ENCODE results near the gene JAK3. TPM values are rescaled to one million over a fixed set of nuclear protein-coding genes. Genes with fewer than 3 reads are reported as not detected.

Gene JAK3
- total RNA-seq, 1 experiment from 2014 or later, result 2.5 TPM

Other genes with a start within 250 kb of the JAK3 start
- 6.6 and 8.8 TPM in 2 replicates for gene UNC13A, start 159.6 kb downstream of the JAK3 start, total RNA-seq (2014; rRNA removed; shearing (Covaris generic))
- gene MAP1S, start 128.5 kb downstream of the JAK3 start, total RNA-seq (2014; rRNA removed; shearing (Covaris generic)), result 27.1 and 28.0 TPM in 2 replicates
- 21.6 and 21.7 TPM in 2 replicates for gene FCHO1, start 96.5 kb downstream of the JAK3 start, total RNA-seq (2014; rRNA removed; shearing (Covaris generic))
- 0.73 and 1.7 TPM in 2 replicates for gene B3GNT3, start 52.8 kb downstream of the JAK3 start, total RNA-seq (2014; rRNA removed; shearing (Covaris generic))
- gene INSL3, start 26.5 kb downstream of the JAK3 start, total RNA-seq (2014; rRNA removed; shearing (Covaris generic)), result 0.33 TPM in 1 of 2 replicates, not detected in the other
- gene RPL18A, start 11.9 kb upstream of the JAK3 start, total RNA-seq (2014; rRNA removed; shearing (Covaris generic)), result 2,178 and 2,213 TPM in 2 replicates
- gene SLC5A5, start 24.0 kb upstream of the JAK3 start, total RNA-seq (2014; rRNA removed; shearing (Covaris generic)), result 1.5 and 1.6 TPM in 2 replicates
- gene CCDC124, start 85.0 kb upstream of the JAK3 start, total RNA-seq (2014; rRNA removed; shearing (Covaris generic)), result 39.7 and 55.4 TPM in 2 replicates
- gene KCNN1, start 119.1 kb upstream of the JAK3 start, total RNA-seq (2014; rRNA removed; shearing (Covaris generic)), result 4.3 and 7.4 TPM in 2 replicates
- 4.8 and 14.0 TPM in 2 replicates for gene ARRDC2, start 160.2 kb upstream of the JAK3 start, total RNA-seq (2014; rRNA removed; shearing (Covaris generic))
- gene IL12RB1, start 239.0 kb upstream of the JAK3 start, total RNA-seq (2014; rRNA removed; shearing (Covaris generic)), result not detected in 2 replicates
- gene MAST3, start 249.8 kb upstream of the JAK3 start, total RNA-seq (2014; rRNA removed; shearing (Covaris generic)), result 2.4 and 4.0 TPM in 2 replicates